B cell (primary cell): ENCODE results near the gene ATP1A4. TPM values are rescaled to one million over a fixed set of nuclear protein-coding genes. Genes with fewer than 3 reads are reported as not detected.

Experiments
- ATAC-seq: fragments of 200-7000 bp; cut with Tn5 transposase; one replicate; pipeline ENCODE4 v1.10.0; 2021; ENCODE audit warnings: low read depth, mild to moderate bottlenecking, moderate number of reproducible peaks, moderate library complexity
- CTCF ChIA-PET: fragments of 350-600 bp; sonication (Branson Sonifier 250); formaldehyde crosslinking; loops from one replicate; lab custom pipeline; 2021; ENCODE audit warnings: antibody characterized with exemption, inconsistent platforms; lab: Charles Lee
- POLR2A ChIA-PET: fragments of 350-600 bp; sonication (Branson Sonifier 250); formaldehyde crosslinking; loops from one replicate; lab custom pipeline; 2021; ENCODE audit warnings: antibody characterized with exemption; lab: Charles Lee
- DNase-seq: peaks from one replicate; pipeline ENCODE4 v3.0.0; 2013
- H2AFZ ChIP-seq: 2 replicates; pipeline ENCODE4 v1.6.1; 2012; ENCODE audit warnings: mild to moderate bottlenecking, low read depth, low read length; ENCODE audit not compliant: insufficient read depth, poor library complexity, severe bottlenecking
- H3K27ac ChIP-seq, 2 donors: 1 replicate in 1 of 2; 2 replicates in 1 of 2; pipeline ENCODE4 v1.5.1; 2012 to 2013; ENCODE audit warnings: low read length in 2 of 2, mild to moderate bottlenecking in 2 of 2, moderate library complexity in 1 of 2
- H3K27me3 ChIP-seq, 4 experiments: fragments of 200-600 bp in 1 of 4; sonication (generic) in 1 of 4; replicated peaks in 1 of 4; 1 replicate in 2 of 4; 2 replicates in 2 of 4; pipeline versions ENCODE4 v1.6.1 to v1.7.0; 2013 to 2016; ENCODE audit warnings: low read length in 3 of 4, mild to moderate bottlenecking in 2 of 4, mixed read lengths in 1 of 4, moderate library complexity in 1 of 4; ENCODE audit not compliant: insufficient read depth in 4 of 4, control insufficient read depth in 3 of 4; ENCODE audit errors: control extremely low read depth in 1 of 4
- H3K36me3 ChIP-seq, 2 experiments: replicated peaks in 1 of 2; 1 replicate in 1 of 2; 2 replicates in 1 of 2; pipeline versions ENCODE4 v1.6.1 to v1.7.1; 2013; ENCODE audit warnings: low read length in 1 of 2; ENCODE audit not compliant: insufficient read depth in 2 of 2, control insufficient read depth in 1 of 2; ENCODE audit errors: control extremely low read depth in 1 of 2, extremely low read depth in 1 of 2
- H3K4me1 ChIP-seq, 2 donors: fragments of 200-600 bp in 1 of 2; sonication (generic) in 1 of 2; 1 replicate in 1 of 2; 2 replicates in 1 of 2; pipeline versions ENCODE4 v1.5.1 to v1.6.1; 2013 to 2017; ENCODE audit warnings: low read length in 2 of 2; ENCODE audit not compliant: control insufficient read depth in 2 of 2, insufficient read depth in 2 of 2
- H3K4me2 ChIP-seq: replicated peaks from 2 replicates; pipeline ENCODE3; 2012; ENCODE audit warnings: mild to moderate bottlenecking, low read depth, low read length; ENCODE audit not compliant: poor library complexity, severe bottlenecking
- H3K4me3 ChIP-seq, 5 experiments: fragments of 200-600 bp in 1 of 5; sonication (generic) in 1 of 5; 1 replicate in 3 of 5; 2 replicates in 2 of 5; pipeline versions ENCODE4 v1.5.1 to v1.7.0; 2011 to 2016; ENCODE audit warnings: low read length in 4 of 5, mild to moderate bottlenecking in 4 of 5, low read depth in 2 of 5, control low read depth in 1 of 5, moderate library complexity in 1 of 5; ENCODE audit not compliant: insufficient read depth in 1 of 5; ENCODE audit errors: control extremely low read depth in 1 of 5, extremely low read depth in 1 of 5
- H3K79me2 ChIP-seq: fragments of 200-600 bp; sonication (generic); one replicate; pipeline ENCODE4 v1.6.0; 2016; ENCODE audit warnings: low read length; ENCODE audit not compliant: control insufficient read depth, insufficient read depth
- H3K9ac ChIP-seq: fragments of 200-600 bp; sonication (generic); 2 replicates; pipeline ENCODE4 v1.6.1; 2017; ENCODE audit warnings: mild to moderate bottlenecking, low read length, moderate library complexity
- H3K9me3 ChIP-seq, 3 donors: one replicate each; pipeline versions ENCODE4 v1.6.1 to v1.7.1; 2013; ENCODE audit warnings: low read length in 2 of 3; ENCODE audit not compliant: control insufficient read depth in 2 of 3, insufficient read depth in 1 of 3; ENCODE audit errors: control extremely low read depth in 1 of 3
- H4K20me1 ChIP-seq: 2 replicates; pipeline ENCODE4 v1.6.0; 2012; ENCODE audit warnings: mild to moderate bottlenecking, low read length; ENCODE audit not compliant: insufficient read depth, control insufficient read depth, poor library complexity, severe bottlenecking
- H3K27ac Mint-ChIP-seq: one replicate; pipeline ENCODE4 v1.8.0; 2021; ENCODE audit warnings: mixed read lengths
- H3K27me3 Mint-ChIP-seq: one replicate; pipeline ENCODE4 v1.8.0; 2021; ENCODE audit warnings: mixed read lengths
- H3K4me1 Mint-ChIP-seq: one replicate; pipeline ENCODE4 v1.8.0; 2021; ENCODE audit warnings: mixed read lengths
- H3K4me3 Mint-ChIP-seq: one replicate; pipeline ENCODE4 v1.8.0; 2021; ENCODE audit warnings: mixed read lengths
- H3K9me3 Mint-ChIP-seq: one replicate; pipeline ENCODE4 v1.8.0; 2022; ENCODE audit warnings: mixed read lengths; ENCODE audit not compliant: insufficient read depth
- CTCF ChIP-seq: fragments of 200-600 bp; IDR thresholded peaks from one replicate; pipeline ENCODE4 v1.8.0; 2022; ENCODE audit warnings: antibody characterized with exemption, mild to moderate bottlenecking
- EZH2 ChIP-seq: IDR thresholded peaks from 2 replicates; pipeline ENCODE4 v1.6.1; 2012; ENCODE audit warnings: borderline replicate concordance, low read depth, mild to moderate bottlenecking, moderate library complexity, low read length; ENCODE audit not compliant: insufficient read depth, poor library complexity, severe bottlenecking
- WGBS: methylation state at CpG from one replicate; pipeline ENCODE4 v1.1.5; 2013; ENCODE audit warnings: missing lambda C conversion rate; ENCODE audit not compliant: insufficient coverage; 5-methylcytosine and 5-hydroxymethylcytosine counted together
- intact Hi-C: fragments of 100-400 bp; cut with micrococcal nuclease; formaldehyde crosslinking; loops from one replicate; pipeline ENCODE4 v1.10.0; 2022
- polyA plus RNA-seq: library from polyadenylated mRNA; depleted of rRNA; stranded (reverse); fragments of >200 nt; gene quantifications from 2 replicates; pipeline ENCODE4 v1.2.3, GENCODE V29; 2012
- total RNA-seq, 2 donors: library from RNA; stranded (reverse); fragments of 120-200 nt in 1 of 2; gene quantifications; 1 replicate in 1 of 2; 2 replicates in 1 of 2; pipeline versions ENCODE4 v1.2.3 to v1.2.4, GENCODE V29; 2013 to 2022

The ATP1A4 gene
- total and polyA plus RNA-seq, 2 donors (not counting 1 experiment from before 2014, with no cell fraction given), result 0.12 TPM; not detected in 1

GRCh38 chr1:160193091-160193819 is 41.9 kb downstream of the ATP1A4 start:
- ATAC-seq, result peak; percentile 94
- H3K36me3 ChIP-seq, result no peaks in the 10 kb centered on the region
- H3K9ac ChIP-seq, result no peak overlapping the region
- no peak overlapping the region for H3K27ac Mint-ChIP-seq
- DNase-seq, result peak; percentile 84
- peaks cover 9 to 22% of the 10 kb centered on the region in 2 donors for H3K4me1 ChIP-seq
- H2AFZ ChIP-seq, result peak overlapping the region; percentile 53
- no peak overlapping the region for H3K4me2 ChIP-seq
- H3K4me3 ChIP-seq, result no peak overlapping the region
- TF ChIP-seq EZH2 (no peak), CTCF (peak; percentile 90)
- H3K27me3 Mint-ChIP-seq, result peaks cover 3% of the 10 kb centered on the region
- WGBS, result 59% methylated on average over 8 of the region's 16 CpGs
- intact Hi-C loops, result loop anchor here (1.0 kb wide), 6 partner anchors 11 to 183 kb away; no protein-coding TSS in a partner anchor
- no peaks in the 10 kb centered on the region for H3K27me3 ChIP-seq
- ChIA-PET CTCF (interaction anchor here (0.6 to 7.6 kb wide), 43 partner anchors 12 to 940 kb away, joined by 3 to 160 read pairs (median 4); partner anchors contain the start of genes DCAF8, IGSF8, PEA15 and PEX19), POLR2A (interaction anchor here (0.7 to 1.3 kb wide), 5 partner anchors 12 to 98 kb away, joined by 3 to 4 read pairs (median 3); partner anchors contain the start of gene PEA15)
- H3K9me3 ChIP-seq, result no peaks in the 10 kb centered on the region
- H3K79me2 ChIP-seq, result no peaks in the 10 kb centered on the region
- H3K4me3 Mint-ChIP-seq, result no peak overlapping the region
- H4K20me1 ChIP-seq, result no peaks in the 10 kb centered on the region
- peaks cover 3% of the 10 kb centered on the region for H3K4me1 Mint-ChIP-seq
- H3K27ac ChIP-seq, result no peak overlapping the region
- no peaks in the 10 kb centered on the region for H3K9me3 Mint-ChIP-seq
